H1 (cell line): Measurements from ENCODE around the gene SMARCD1. TPM values are rescaled to one million over a fixed set of nuclear protein-coding genes. Genes with fewer than 3 reads are reported as not detected.

Experiments used
- CTCF ChIA-PET: fragments of 300-600 bp; sonication (Branson Sonifier 250); formaldehyde crosslinking; loops from one replicate; lab custom pipeline; 2021; ENCODE audit not compliant: partially characterized antibody; lab: Charles Lee
- POLR2A ChIA-PET: fragments of 300-600 bp; sonication (Branson Sonifier 250); formaldehyde crosslinking; loops from one replicate; lab custom pipeline; 2021; ENCODE audit warnings: inconsistent platforms; ENCODE audit not compliant: partially characterized antibody; lab: Charles Lee
- DNase-seq, 2 experiments: peaks; one replicate each; pipeline versions ENCODE4 v3.0.0 to v3.0.0-alpha.2; 2010 to 2022; ENCODE audit warnings: low spot score in 2 of 2, low read depth in 1 of 2, mixed read lengths in 1 of 2
- FAIRE-seq: peaks from 2 replicates; lab custom pipeline; 2011; peaks lifted over from hg19 to GRCh38; lab: Jason Lieb, UNC
- H2AFZ ChIP-seq: 2 replicates; pipeline ENCODE4 v1.8.1; 2012; ENCODE audit warnings: low read length, inconsistent platforms
- H2AK5ac ChIP-seq: 2 replicates; pipeline ENCODE4 v1.6.1; 2013; ENCODE audit warnings: low read depth, low read length
- H2BK120ac ChIP-seq: replicated peaks from 2 replicates; pipeline ENCODE3; 2013; ENCODE audit warnings: low read depth, low read length, inconsistent platforms
- H2BK12ac ChIP-seq: 2 replicates; pipeline ENCODE4 v1.6.1; 2013; ENCODE audit warnings: low read depth, low read length
- H2BK15ac ChIP-seq: 2 replicates; pipeline ENCODE4 v1.6.1; 2013; ENCODE audit warnings: low read length
- H2BK20ac ChIP-seq: 2 replicates; pipeline ENCODE4 v1.6.1; 2013; ENCODE audit warnings: low read length
- H2BK5ac ChIP-seq: 2 replicates; pipeline ENCODE4 v1.6.1; 2013; ENCODE audit warnings: low read depth, low read length
- H3K14ac ChIP-seq: 2 replicates; pipeline ENCODE4 v1.6.1; 2013; ENCODE audit warnings: inconsistent platforms; ENCODE audit not compliant: insufficient read length
- H3K18ac ChIP-seq: 2 replicates; pipeline ENCODE4 v1.6.1; 2013; ENCODE audit warnings: low read length; ENCODE audit errors: extremely low read depth
- H3K23ac ChIP-seq: 2 replicates; pipeline ENCODE4 v1.6.1; 2013; ENCODE audit warnings: inconsistent platforms; ENCODE audit not compliant: insufficient read length
- H3K23me2 ChIP-seq: 2 replicates; pipeline ENCODE4 v1.6.1; 2013; ENCODE audit warnings: low read depth, low read length
- H3K27ac ChIP-seq: 2 replicates; pipeline ENCODE4 v1.6.1; 2011; ENCODE audit warnings: low read depth, low read length, inconsistent platforms
- H3K27me3 ChIP-seq, 4 experiments: replicated peaks in 1 of 4; 1 replicate in 1 of 4; 2 replicates in 3 of 4; pipeline versions ENCODE4 v1.6.1 to v1.8.1; 2011 to 2013; ENCODE audit warnings: low read length in 3 of 4, mild to moderate bottlenecking in 3 of 4, inconsistent platforms in 2 of 4, mixed read lengths in 2 of 4, moderate library complexity in 1 of 4; ENCODE audit not compliant: control insufficient read depth in 3 of 4, insufficient read depth in 3 of 4; ENCODE audit errors: extremely low read depth in 1 of 4
- H3K36me3 ChIP-seq, 4 experiments: 2 replicates each; pipeline versions ENCODE4 v1.6.1 to v1.8.1; 2011 to 2013; ENCODE audit warnings: mild to moderate bottlenecking in 4 of 4, low read length in 3 of 4, moderate library complexity in 2 of 4, control low read depth in 1 of 4, inconsistent platforms in 1 of 4; ENCODE audit not compliant: insufficient read depth in 4 of 4, control insufficient read depth in 2 of 4
- H3K4ac ChIP-seq: replicated peaks from 2 replicates; pipeline ENCODE3; 2013; ENCODE audit warnings: low read length, low read depth, mixed read lengths, inconsistent platforms; ENCODE audit not compliant: insufficient read length
- H3K4me1 ChIP-seq, 4 experiments: replicated peaks in 1 of 4; 1 replicate in 1 of 4; 2 replicates in 3 of 4; pipeline versions ENCODE4 v1.6.1 to v1.8.1; 2011 to 2013; ENCODE audit warnings: low read length in 3 of 4, inconsistent platforms in 2 of 4, mixed read lengths in 1 of 4; ENCODE audit not compliant: insufficient read depth in 4 of 4, control insufficient read depth in 3 of 4
- H3K4me2 ChIP-seq, 2 experiments: 2 replicates each; pipeline versions ENCODE4 v1.6.1 to v1.8.1; 2011 to 2013; ENCODE audit warnings: low read depth in 2 of 2, low read length in 2 of 2, control low read depth in 1 of 2, inconsistent platforms in 1 of 2, mild to moderate bottlenecking in 1 of 2; ENCODE audit not compliant: insufficient read depth in 1 of 2
- H3K4me3 ChIP-seq, 4 experiments: fragments of 200-600, 300-600 bp in 1 of 4; sonication (generic), shearing (Covaris generic), sonication (Bioruptor Twin) in 1 of 4; 2 replicates each; pipeline versions ENCODE4 v1.5.1 to v1.8.1; 2011 to 2016; ENCODE audit warnings: low read length in 4 of 4, low read depth in 3 of 4, control low read depth in 2 of 4, inconsistent platforms in 2 of 4, mild to moderate bottlenecking in 2 of 4, mixed read lengths in 1 of 4, moderate library complexity in 1 of 4; ENCODE audit not compliant: insufficient read depth in 2 of 4; ENCODE audit errors: extremely low read depth in 1 of 4
- H3K56ac ChIP-seq: replicated peaks from 2 replicates; pipeline ENCODE3; 2013; ENCODE audit warnings: low read depth, mild to moderate bottlenecking, mixed read lengths, low read length, inconsistent platforms; ENCODE audit not compliant: insufficient read length
- H3K79me1 ChIP-seq: 2 replicates; pipeline ENCODE4 v1.6.1; 2013; ENCODE audit warnings: low read depth, low read length, control low read depth
- H3K79me2 ChIP-seq, 2 experiments: 2 replicates each; pipeline versions ENCODE4 v1.6.1 to v1.8.1; 2012 to 2013; ENCODE audit warnings: low read length in 2 of 2, mild to moderate bottlenecking in 2 of 2, inconsistent platforms in 1 of 2; ENCODE audit not compliant: insufficient read depth in 2 of 2, control insufficient read depth in 1 of 2
- H3K9ac ChIP-seq, 4 experiments: replicated peaks in 1 of 4; 1 replicate in 1 of 4; 2 replicates in 3 of 4; pipeline versions ENCODE4 v1.6.1 to v1.8.1; 2011 to 2013; ENCODE audit warnings: low read depth in 3 of 4, low read length in 3 of 4, control low read depth in 2 of 4, mild to moderate bottlenecking in 2 of 4, moderate library complexity in 2 of 4, inconsistent platforms in 1 of 4; ENCODE audit errors: extremely low read depth in 1 of 4
- H3K9me3 ChIP-seq, 2 experiments: 2 replicates each; pipeline versions ENCODE4 v1.6.1 to v1.8.1; 2012 to 2013; ENCODE audit warnings: mild to moderate bottlenecking in 2 of 2, moderate library complexity in 2 of 2, control low read depth in 1 of 2, inconsistent platforms in 1 of 2, low read depth in 1 of 2, low read length in 1 of 2, mixed read lengths in 1 of 2; ENCODE audit not compliant: insufficient read depth in 2 of 2
- H4K20me1 ChIP-seq, 2 experiments: replicated peaks in 1 of 2; 2 replicates each; pipeline versions ENCODE3 to v1.8.1; 2011 to 2013; ENCODE audit warnings: inconsistent platforms in 2 of 2, low read length in 2 of 2, mild to moderate bottlenecking in 1 of 2; ENCODE audit not compliant: insufficient read depth in 2 of 2, control insufficient read depth in 1 of 2
- H4K5ac ChIP-seq: 2 replicates; pipeline ENCODE4 v1.6.1; 2013; ENCODE audit warnings: low read length, low read depth, mixed read lengths, inconsistent platforms; ENCODE audit not compliant: insufficient read length
- H4K8ac ChIP-seq: 2 replicates; pipeline ENCODE4 v1.8.0; 2013; ENCODE audit warnings: mild to moderate bottlenecking, moderate library complexity, low read length, inconsistent platforms; ENCODE audit not compliant: insufficient read depth; ENCODE audit errors: extremely low read depth
- H4K91ac ChIP-seq: replicated peaks from 2 replicates; pipeline ENCODE3; 2013; ENCODE audit warnings: low read length, mixed read lengths, inconsistent platforms; ENCODE audit not compliant: insufficient read length
- BCL11A ChIP-seq, 2 experiments: IDR thresholded peaks; one replicate each; pipeline ENCODE4 v1.6.1; 2011; ENCODE audit warnings: low read depth in 2 of 2, low read length in 2 of 2, mild to moderate bottlenecking in 2 of 2
- WGBS, 2 experiments: shearing (Covaris generic) in 1 of 2; methylation state at CpG; one replicate each; pipeline versions ENCODE4 v1.1.6 to v1.1.7; 2013 to 2015; ENCODE audit warnings: low lambda C conversion rate in 2 of 2, mixed read lengths in 2 of 2, inconsistent platforms in 1 of 2, low coverage in 1 of 2, missing lambda C conversion rate in 1 of 2; ENCODE audit not compliant: insufficient replicate concordance in 2 of 2, insufficient coverage in 1 of 2, insufficient read length in 1 of 2; ENCODE audit errors: extremely low coverage in 1 of 2, missing lambda C conversion rate in 1 of 2; 5-methylcytosine and 5-hydroxymethylcytosine counted together
- polyA plus RNA-seq, 7 experiments: library from polyadenylated mRNA; depleted of rRNA in 3 of 7; stranded (reverse) in 5 of 7; unstranded in 2 of 7; fragments of >200 nt in 5 of 7; fragments of 200-250 nt in 2 of 7; gene quantifications; 1 replicate in 5 of 7; 2 replicates in 1 of 7; 4 replicates in 1 of 7; pipeline versions ENCODE4 v1.2.1 to v1.2.3, GENCODE V29; 2011 to 2013; ENCODE audit warnings: missing spikeins in 2 of 7, mixed read lengths in 2 of 7
- total RNA-seq: library from RNA; stranded (reverse); fragmentation: NEBNext Ultra II Directional; extraction: Animal tissue kit (Norgen Biotek cat#: 25700); gene quantifications from 2 replicates; pipeline ENCODE4 v1.2.1, GENCODE V29; 2021

Gene SMARCD1
- total and polyA plus RNA-seq, 2 of the 8 experiments (the other 6 are each of a cell fraction or from before 2014, with no cell fraction given) = 128 to 130 TPM

GRCh38 chr12:50102131-50102531, 17.0 kb downstream of the SMARCD1 start:
- Histone ChIP-seq H3K4ac (no peak overlapping the region), H3K27me3 (no peaks in the 10 kb centered on the region), H4K8ac (no peak overlapping the region), H2BK20ac (no peak overlapping the region), H3K27ac (no peak overlapping the region), H2BK15ac (no peak overlapping the region), H3K14ac (no peak overlapping the region), H3K4me3 (no peak overlapping the region), H3K79me2 (no peaks in the 10 kb centered on the region), H3K23me2 (no peaks in the 10 kb centered on the region), H2BK120ac (no peak overlapping the region), H2AFZ (no peak overlapping the region), H3K4me1 (peaks cover 2 to 9% (median 6%) of the 10 kb centered on the region in 4 experiments; a peak in 5 of 7 replicates), H2BK12ac (no peak overlapping the region), H3K79me1 (no peaks in the 10 kb centered on the region), H3K4me2 (no peak overlapping the region), H4K5ac (no peak overlapping the region), H3K23ac (no peak overlapping the region), H3K36me3 (peaks cover 21 to 33% (median 27%) of the 10 kb centered on the region in 4 experiments), H3K18ac (no peak overlapping the region), H3K56ac (no peak overlapping the region), H2BK5ac (no peak overlapping the region), H3K9me3 (no peaks in the 10 kb centered on the region), H3K9ac (no peak overlapping the region), H2AK5ac (no peak overlapping the region), H4K20me1 (peaks cover 0 to 9% of the 10 kb centered on the region in 2 experiments), H4K91ac (no peak overlapping the region)
- FAIRE-seq (no peak), DNase-seq (no peak)
- 96% methylated on average over 2 of the region's 2 CpGs; no CpG with 5 or more reads in 1 of the 2 experiments for WGBS, 2 experiments
- ChIA-PET CTCF (interaction anchor here (0.6 to 32.9 kb wide), 18 partner anchors 9 to 210 kb away, joined by 3 to 625 read pairs (median 6); partner anchors contain the start of genes CERS5, COX14 and SMARCD1), POLR2A (interaction anchor here (1.5 to 27.1 kb wide), 4 partner anchors 7 to 65 kb away, joined by 3 to 457 read pairs (median 232); partner anchors contain the start of genes CERS5, COX14, GPD1 and SMARCD1)
- TF ChIP-seq BCL11A (IDR thresholded peaks at IDR 0.05; ENCODE audit: low read depth in 2 of 2, low read length in 2 of 2) = no peak
